Measurements from ENCODE around the gene RUNX2. TPM values are rescaled to one million over a fixed set of nuclear protein-coding genes. Genes with fewer than 3 reads are reported as not detected.

RUNX2 gene
- total RNA-seq, 4 donors from 2014 or later: 0.26 to 6.2 (median 2.1) TPM

- no peaks in the 10 kb centered on the region for H3K27me3 ChIP-seq
- H3K4me3 ChIP-seq: no peak overlapping the region
- DNase-seq: no peak
- intact Hi-C loops (cut with DNase I; ENCODE audit: low total_unique reads): no loop called here
- H3K9me3 ChIP-seq: no peaks in the 10 kb centered on the region
- no peak overlapping the region for H3K27ac ChIP-seq
- H3K4me1 ChIP-seq: no peaks in the 10 kb centered on the region
- TF ChIP-seq, protein P1, sequence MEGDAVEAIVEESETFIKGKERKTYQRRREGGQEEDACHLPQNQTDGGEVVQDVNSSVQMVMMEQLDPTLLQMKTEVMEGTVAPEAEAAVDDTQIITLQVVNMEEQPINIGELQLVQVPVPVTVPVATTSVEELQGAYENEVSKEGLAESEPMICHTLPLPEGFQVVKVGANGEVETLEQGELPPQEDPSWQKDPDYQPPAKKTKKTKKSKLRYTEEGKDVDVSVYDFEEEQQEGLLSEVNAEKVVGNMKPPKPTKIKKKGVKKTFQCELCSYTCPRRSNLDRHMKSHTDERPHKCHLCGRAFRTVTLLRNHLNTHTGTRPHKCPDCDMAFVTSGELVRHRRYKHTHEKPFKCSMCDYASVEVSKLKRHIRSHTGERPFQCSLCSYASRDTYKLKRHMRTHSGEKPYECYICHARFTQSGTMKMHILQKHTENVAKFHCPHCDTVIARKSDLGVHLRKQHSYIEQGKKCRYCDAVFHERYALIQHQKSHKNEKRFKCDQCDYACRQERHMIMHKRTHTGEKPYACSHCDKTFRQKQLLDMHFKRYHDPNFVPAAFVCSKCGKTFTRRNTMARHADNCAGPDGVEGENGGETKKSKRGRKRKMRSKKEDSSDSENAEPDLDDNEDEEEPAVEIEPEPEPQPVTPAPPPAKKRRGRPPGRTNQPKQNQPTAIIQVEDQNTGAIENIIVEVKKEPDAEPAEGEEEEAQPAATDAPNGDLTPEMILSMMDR (IDR thresholded peaks at IDR 0.05): no peak
- TF ChIP-seq POLR2A (IDR thresholded peaks at IDR 0.05): no peak
- H3K36me3 ChIP-seq: no peaks in the 10 kb centered on the region
Measured at GRCh38 chr6:45567879-45568278, 239.7 kb downstream of the RUNX2 start.

DNA sequence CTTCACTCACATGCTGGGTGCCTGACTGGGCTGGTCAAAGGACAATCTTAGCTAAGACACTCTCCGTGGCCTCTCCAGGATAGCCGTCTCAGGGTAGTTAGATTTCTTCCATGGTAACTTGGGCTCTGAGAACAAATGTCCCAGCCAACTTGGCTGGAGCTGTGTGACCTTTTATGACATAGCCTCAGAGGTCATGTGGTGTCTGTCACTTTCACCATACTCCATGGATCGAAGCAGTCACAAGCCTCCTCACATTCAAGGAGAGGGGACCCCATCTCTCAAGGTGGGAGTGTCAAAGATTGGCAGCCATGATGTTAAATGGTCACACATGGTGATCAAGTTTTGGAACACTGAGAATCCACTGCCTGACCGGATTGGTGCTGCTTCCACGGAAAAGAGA is 240.5 kb downstream of the RUNX2 start:
- no peak for DNase-seq
- intact Hi-C loops (cut with DNase I; ENCODE audit: low total_unique reads): no loop called here

GRCh38 chr6:45569210-45569945 is 241.2 kb downstream of the RUNX2 start:
- Histone ChIP-seq H3K9me3 (no peaks in the 10 kb centered on the region), H3K4me1 (no peaks in the 10 kb centered on the region), H3K4me3 (no peak overlapping the region), H3K27me3 (no peaks in the 10 kb centered on the region), H3K36me3 (no peaks in the 10 kb centered on the region), H3K27ac (no peak overlapping the region)
- DNase-seq: no peak
- TF ChIP-seq POLR2A (IDR thresholded peaks at IDR 0.05): no peak
- TF ChIP-seq, protein P1 (IDR thresholded peaks at IDR 0.05): no peak
- intact Hi-C loops (cut with DNase I; ENCODE audit: low total_unique reads): no loop called here

More for the DNA sequence above, 240.5 kb downstream of the RUNX2 start:
- Histone ChIP-seq H3K27me3 (no peaks in the 10 kb centered on the region), H3K36me3 (no peaks in the 10 kb centered on the region), H3K9me3 (no peaks in the 10 kb centered on the region), H3K4me1 (no peaks in the 10 kb centered on the region), H3K4me3 (no peak overlapping the region), H3K27ac (no peak overlapping the region)
- TF ChIP-seq POLR2A (IDR thresholded peaks at IDR 0.05): no peak
- TF ChIP-seq, protein P1 (IDR thresholded peaks at IDR 0.05): no peak

GRCh38 chr6:45571159-45571558 is 243.0 kb downstream of the RUNX2 start:
- TF ChIP-seq, protein P1 (IDR thresholded peaks at IDR 0.05): no peak
- no peak for TF ChIP-seq POLR2A (IDR thresholded peaks at IDR 0.05)
- H3K27ac ChIP-seq: no peak overlapping the region
- H3K4me1 ChIP-seq: no peaks in the 10 kb centered on the region
- intact Hi-C loops (cut with DNase I; ENCODE audit: low total_unique reads): no loop called here
- H3K4me3 ChIP-seq: no peak overlapping the region
- DNase-seq: no peak
- H3K9me3 ChIP-seq: no peaks in the 10 kb centered on the region
- no peaks in the 10 kb centered on the region for H3K36me3 ChIP-seq
- H3K27me3 ChIP-seq: no peaks in the 10 kb centered on the region

DNA sequence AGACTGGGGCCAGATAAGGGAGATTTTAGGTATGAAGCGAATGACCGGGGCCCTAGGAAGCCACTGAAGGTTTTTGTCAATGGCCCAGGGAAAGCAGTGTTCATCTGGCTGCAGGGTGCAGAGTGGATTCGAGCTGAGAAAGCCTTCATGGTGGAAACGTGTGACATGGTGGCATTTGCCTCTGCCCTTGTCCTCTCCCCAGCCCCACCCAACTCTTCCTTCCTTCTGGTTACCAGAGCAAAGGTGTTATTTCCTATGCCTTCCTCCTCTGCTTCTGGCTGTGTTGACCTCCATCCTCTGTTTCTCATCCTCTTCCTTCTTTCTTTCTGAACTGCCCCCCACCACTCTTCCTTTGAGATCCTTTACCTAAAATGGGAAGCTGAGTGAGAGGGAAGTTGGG is 244.7 kb downstream of the RUNX2 start:
- Histone ChIP-seq H3K27me3 (no peaks in the 10 kb centered on the region), H3K36me3 (no peaks in the 10 kb centered on the region), H3K4me1 (no peaks in the 10 kb centered on the region), H3K9me3 (no peaks in the 10 kb centered on the region), H3K4me3 (no peak overlapping the region), H3K27ac (no peak overlapping the region)
- no peak for DNase-seq
- intact Hi-C loops (cut with DNase I; ENCODE audit: low total_unique reads): no loop called here
- no peak for TF ChIP-seq POLR2A (IDR thresholded peaks at IDR 0.05)
- TF ChIP-seq, protein P1 (IDR thresholded peaks at IDR 0.05): no peak

All from uterus (tissue), 4 donors.